Iris pigment epithelial cell (primary cell): ENCODE measurements around the gene RAP1GAP.
"Not testable (repeated sequence)": the region's sequence is repeated elsewhere in the genome, so short reads cannot be mapped to it uniquely, and the experiment has no call there.

ENCODE experiments used
- DNase-seq: peaks from one replicate; pipeline ENCODE4 v3.0.0-alpha.2; 2011; ENCODE audit warnings: low read depth

Gene RAP1GAP

DNA sequence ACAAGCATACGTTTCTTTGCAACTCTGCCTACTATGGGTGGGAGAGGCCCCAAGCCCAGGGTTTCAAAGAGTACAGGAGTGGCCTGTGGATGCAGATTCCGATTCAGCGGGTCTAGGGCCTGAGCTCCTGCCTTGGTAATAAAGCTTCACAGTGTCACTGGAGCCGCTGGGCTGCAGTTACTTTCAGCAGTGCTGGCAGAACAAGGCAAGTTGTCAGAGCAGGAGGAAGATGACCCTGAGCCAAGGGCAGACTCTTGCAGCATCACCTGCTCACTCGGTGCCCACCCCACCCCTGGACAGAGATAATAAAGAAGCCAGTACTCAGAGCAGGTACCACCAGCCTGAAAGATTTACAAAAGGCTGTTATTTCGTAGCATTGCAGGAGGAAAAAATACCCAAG lies 8.0 kb upstream of the RAP1GAP start:
- no peak for DNase-seq

- no peak for DNase-seq
These were observed 5.8 kb upstream of the RAP1GAP start for GRCh38 chr1:21674957-21675356.

GRCh38 chr1:21673853-21674252 lies 4.7 kb upstream of the RAP1GAP start:
- DNase-seq = not testable (repeated sequence)

DNA sequence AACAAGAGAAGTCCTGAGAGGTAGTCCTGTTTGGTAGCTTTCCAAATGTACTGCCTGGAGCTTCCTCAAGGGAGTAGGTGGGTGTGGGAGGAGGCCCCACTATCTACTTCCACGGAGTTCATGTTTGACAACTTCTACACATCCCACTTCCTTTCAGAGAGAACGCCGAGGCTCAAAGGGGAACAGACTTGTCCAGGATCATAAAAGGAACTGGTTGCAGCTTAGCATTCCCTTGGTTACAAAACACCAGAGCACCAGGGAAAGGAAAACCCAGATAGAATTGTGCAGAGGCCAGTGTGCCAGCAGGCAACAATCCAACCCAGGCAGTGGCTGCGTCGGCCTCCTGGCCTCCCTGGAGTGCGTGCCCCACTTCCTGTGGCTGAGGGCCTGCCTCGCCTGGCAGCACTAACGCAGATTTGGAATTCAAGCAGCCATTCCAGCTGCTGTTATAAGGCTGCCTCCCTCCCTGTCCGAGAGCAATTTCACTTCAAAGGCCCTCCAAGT lies 4.2 kb upstream of the RAP1GAP start:
- peak; percentile 56 for DNase-seq

- no peak for DNase-seq
These were observed 3.5 kb upstream of the RAP1GAP start for GRCh38 chr1:21672478-21673276.

DNA sequence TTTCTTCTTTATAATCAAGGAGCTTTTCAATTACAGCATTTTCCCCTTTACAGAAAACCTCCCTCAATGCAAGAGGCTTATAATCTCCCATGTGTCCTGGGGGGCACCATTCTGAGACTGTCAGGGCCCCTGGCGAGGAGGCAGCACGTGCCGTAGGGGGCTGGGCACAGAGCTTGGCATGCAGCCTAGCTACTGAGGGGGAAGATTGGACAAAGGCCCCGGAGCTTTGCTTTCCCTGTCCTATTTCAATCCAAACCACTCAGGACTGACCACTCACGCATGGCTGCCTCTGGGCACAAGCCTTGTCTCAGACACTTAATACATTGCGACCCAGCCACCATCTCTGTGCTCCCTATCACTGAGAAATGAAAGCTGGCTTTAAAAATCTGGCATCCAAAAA lies 2.8 kb upstream of the RAP1GAP start:
- no peak for DNase-seq

DNA sequence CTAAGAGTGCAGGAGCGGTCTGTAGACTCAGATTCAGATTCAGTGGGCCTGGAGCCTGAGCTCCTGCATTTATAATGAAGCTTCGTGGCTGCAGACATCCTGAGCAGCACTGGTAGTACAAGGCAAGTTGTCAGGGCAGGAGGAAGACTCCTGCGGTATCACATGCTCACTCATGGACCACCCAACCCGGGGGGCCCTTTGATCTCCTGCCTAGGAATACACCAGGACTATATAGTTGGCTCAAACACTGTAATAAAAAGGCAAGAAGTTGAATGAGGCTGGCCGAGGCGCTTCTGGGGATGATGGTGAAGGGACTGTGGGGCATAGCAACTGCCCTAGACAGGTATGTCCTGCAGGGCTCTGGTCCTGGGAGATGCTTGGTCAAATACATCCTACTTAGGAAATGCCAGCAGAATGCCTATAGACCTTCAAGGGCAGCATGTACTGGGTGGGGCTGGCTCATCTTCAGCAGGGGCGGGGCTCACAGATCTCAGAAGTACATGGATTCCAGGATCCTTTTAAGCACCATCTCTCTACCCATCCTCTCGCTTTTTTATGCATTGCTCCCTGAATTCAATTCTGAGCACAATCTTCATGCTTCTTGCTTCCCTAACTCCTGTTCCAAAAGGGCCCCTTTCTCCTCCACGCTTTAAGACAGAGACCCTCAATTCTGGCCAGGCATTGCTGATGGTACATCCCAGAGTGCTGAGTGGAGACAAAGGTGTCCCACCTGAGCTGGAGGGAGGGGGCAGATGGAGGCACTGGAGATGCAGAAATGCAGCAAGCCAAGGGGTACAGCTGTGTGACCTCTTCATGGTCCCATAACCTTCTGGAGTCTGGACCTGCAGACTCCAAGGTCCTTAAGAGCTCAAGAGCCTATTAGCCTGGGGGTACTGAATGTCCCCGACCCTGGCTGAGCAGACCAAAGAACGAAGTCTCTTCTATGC lies 2.1 kb upstream of the RAP1GAP start:
- no peak for DNase-seq

GRCh38 chr1:21670059-21670881 lies 1.1 kb upstream of the RAP1GAP start:
- no peak for DNase-seq

DNA sequence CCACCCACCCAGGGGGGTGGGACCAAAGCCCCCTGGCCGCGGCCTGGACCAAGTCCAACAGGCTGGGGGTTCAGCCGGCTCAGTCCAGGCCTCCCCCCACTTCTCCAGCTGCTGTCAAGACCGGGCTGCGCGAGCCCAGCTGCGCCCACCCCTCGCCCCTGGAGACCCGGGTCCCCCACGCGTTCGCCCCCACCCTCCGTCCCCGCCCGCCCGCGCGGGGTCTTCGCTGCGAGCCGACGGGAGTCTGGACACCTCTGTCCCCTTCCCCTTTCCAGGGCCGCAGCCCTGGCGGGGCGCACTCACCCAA lies 253 bp downstream of the RAP1GAP start:
- no peak for DNase-seq

GRCh38 chr1:21668232-21668950 lies 766 bp downstream of the RAP1GAP start:
- DNase-seq = no peak

DNA sequence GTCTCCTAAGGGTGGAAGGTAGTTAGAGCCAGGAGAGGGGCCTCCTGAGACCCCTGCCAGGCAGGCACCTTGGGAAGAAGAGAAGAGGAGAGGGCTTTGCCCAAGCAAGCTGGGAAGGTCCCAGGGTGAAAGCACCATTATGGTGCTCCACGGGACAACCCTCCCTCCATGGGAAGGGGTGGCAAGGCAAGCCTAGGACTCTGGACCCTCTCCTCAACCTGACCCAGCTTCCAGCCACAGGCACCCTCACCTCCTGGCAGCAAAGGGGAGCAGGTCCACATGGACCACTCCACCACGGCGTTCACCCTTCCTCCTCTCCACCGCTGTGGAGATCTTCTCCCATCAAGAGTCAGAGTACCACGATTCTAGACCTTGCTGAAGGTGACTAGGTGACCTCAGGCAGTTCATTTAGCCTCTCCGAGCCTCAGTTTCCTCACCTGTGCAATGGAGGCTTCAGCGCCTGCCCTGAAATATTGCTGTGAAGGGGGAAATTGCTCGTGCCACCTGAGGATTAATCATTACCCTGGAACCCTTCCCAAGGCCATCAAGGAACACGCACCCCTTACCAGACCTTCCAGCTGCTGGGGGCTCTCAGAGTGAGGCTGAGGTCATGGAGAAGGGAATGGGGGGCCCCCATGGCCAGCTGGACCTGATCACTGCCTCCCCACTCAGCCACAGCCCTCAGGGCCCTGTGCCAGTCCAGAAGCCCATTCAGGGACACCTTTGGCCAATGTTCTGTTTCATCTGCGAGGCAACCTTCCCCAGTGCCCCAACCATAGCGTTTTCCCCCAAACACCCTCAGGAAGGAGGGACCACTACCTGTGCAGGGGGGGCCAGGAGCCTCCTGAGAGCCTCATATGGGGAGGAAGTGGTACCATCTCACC lies 1.6 kb downstream of the RAP1GAP start:
- no peak for DNase-seq

DNA sequence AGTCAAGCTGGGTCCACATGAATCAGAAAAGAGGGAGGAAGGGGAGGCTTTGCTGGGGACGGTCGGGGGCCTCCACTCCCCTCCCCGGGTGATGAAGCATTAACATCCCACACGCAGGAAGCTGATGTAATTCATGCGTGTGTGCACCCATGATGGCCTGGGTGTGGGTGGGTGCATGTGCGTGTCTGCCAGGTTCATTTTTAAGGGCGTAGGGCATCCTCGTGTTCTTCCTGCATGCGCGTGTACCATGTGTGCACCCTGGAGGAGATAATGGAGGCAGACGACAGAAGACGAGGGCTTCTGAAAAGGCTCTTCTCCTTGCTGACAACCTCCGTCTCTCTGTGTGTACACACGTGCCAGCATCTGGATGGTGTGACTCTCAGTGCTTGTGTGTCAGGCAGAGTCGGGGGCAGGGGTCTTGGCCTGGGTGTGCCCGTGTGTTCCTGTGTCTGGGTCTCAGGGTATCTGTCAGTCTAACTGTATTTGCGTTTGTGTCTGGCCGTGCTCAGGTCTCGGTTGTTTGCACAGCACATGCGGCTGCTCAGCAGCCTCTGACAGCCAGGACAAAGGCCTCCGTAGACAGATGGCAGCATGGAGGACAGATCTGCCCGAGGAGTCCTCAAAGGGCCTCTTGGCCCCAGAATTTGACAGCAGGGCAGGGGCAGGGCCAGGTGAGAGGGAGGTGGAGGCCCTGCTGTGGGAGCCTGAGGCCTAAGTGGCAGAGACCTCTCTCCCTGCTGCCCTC lies 2.4 kb downstream of the RAP1GAP start:
- DNase-seq = no peak

GRCh38 chr1:21665711-21666575 lies 3.2 kb downstream of the RAP1GAP start:
- no peak for DNase-seq

DNA sequence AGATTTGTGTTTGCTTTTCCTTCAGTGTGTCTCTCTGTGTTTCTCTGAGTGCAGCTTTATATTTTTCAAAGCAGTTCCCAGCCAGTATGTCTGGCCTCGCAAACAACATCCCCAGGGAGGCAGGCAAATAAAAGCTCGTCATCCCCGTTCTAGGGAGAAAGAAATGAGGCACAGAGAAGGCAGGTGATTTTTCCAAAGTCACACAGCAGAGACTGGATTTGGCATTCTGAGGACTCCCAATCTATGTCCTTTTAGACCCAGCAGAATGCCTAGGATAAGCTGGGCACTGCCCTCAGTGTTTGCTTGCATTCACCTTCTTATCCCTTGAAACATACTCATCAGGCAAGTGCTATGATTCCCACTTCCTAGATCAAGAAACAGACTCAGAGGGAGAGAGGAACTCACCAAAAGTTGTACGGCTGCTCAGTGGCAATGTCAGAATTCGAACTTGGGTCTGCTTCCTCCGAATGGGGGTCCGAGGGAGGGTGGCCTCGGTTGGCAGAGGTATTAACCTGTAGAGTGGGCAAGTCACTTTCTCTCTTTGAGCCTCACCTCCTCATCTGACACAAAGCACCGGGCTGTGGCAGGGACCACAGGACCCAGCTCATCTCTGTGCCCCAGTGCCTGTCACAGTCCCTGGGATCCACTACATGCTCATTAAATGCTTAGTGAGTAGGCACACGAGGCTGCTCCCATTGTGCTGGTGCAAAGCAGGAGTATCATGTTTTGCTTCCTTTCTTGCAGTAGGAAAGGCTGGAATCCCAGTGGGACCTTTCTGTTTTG lies 4.2 kb downstream of the RAP1GAP start:
- DNase-seq = no peak

- DNase-seq = no peak
These were observed 5.0 kb downstream of the RAP1GAP start for GRCh38 chr1:21663951-21664805.

GRCh38 chr1:21663248-21663950 lies 5.8 kb downstream of the RAP1GAP start:
- DNase-seq = no peak
